ENCODE measurements around the gene TRIM16. TPM values are rescaled to one million over a fixed set of nuclear protein-coding genes. Genes with fewer than 3 reads are reported as not detected.
A peak's percentile ranks its signal among the peaks of the same experiment; 100 is the strongest.
"Not testable (repeated sequence)": the region's sequence is repeated elsewhere in the genome, so short reads cannot be mapped to it uniquely, and the experiment has no call there.

Gene TRIM16
- total and polyA plus RNA-seq, 2 of the 4 experiments (the other 2 are of a cell fraction): 22.3 to 52.5 TPM

DNA sequence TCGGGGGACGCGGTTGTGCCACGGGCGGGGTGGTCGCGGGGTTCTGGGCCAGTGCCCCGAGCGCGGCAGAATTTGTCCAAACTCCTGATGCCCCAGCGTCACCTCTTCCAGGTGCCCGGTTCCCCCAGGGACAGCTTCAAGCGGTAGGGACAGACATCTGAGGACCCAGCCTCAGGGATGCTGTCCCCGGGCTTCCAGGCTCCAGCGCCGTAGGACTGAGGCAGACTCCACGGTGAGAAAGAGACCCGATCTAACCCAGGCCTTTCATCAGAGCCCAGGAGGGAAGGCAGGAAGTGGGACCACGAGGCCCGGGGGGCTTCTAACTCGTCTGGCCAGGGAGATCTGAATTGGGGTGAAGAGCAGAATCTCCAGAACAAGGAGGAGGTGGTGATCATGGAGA is 15.8 kb upstream of the TRIM16 start:
- H2BK15ac ChIP-seq (ENCODE audit: low read depth, low read length); H3K79me1 ChIP-seq (ENCODE audit: low read depth in 1 of 2, low read length in 2 of 2); H2AFZ ChIP-seq (replicated peaks; ENCODE audit: low read length, poor library complexity); in situ Hi-C loops (cut with MboI; ENCODE audit: low sequenced_read_pairs); intact Hi-C loops (cut with micrococcal nuclease); H4K91ac ChIP-seq (ENCODE audit: insufficient read depth, low read depth, low read length); H2BK120ac ChIP-seq (ENCODE audit: low read depth, low read length); H3K9me3 ChIP-seq (ENCODE audit: control insufficient read depth, insufficient read depth, low read length); CTCF ChIA-PET; H3K4me1 ChIP-seq (ENCODE audit: control insufficient read depth, insufficient read depth, low read length); H3K56ac ChIP-seq (ENCODE audit: extremely low read depth, insufficient read depth, low read length); H3K27me3 ChIP-seq (ENCODE audit: control insufficient read depth, insufficient read depth, low read length); DNase-seq; H3K14ac ChIP-seq (replicated peaks; ENCODE audit: low read depth, low read length); H2BK20ac ChIP-seq (ENCODE audit: low read depth, low read length); H3K9me1 ChIP-seq (ENCODE audit: insufficient read depth, low read length); H2AK5ac ChIP-seq (ENCODE audit: low read depth, low read length); H3K23ac ChIP-seq (ENCODE audit: low read depth, low read length); dilution Hi-C loops (cut with HindIII; ENCODE audit: low sequenced_read_pairs, unreplicated experiment); H4K5ac ChIP-seq (ENCODE audit: low read depth, low read length); POLR2A ChIA-PET (ENCODE audit: unreplicated experiment); H3K18ac ChIP-seq (ENCODE audit: low read depth, low read length); H3K4me2 ChIP-seq (ENCODE audit: low read depth, low read length); H2AK9ac ChIP-seq (replicated peaks; ENCODE audit: low read depth, low read length, poor library complexity); H4K20me1 ChIP-seq (ENCODE audit: insufficient read depth, low read length): not testable (repeated sequence)
- peak; percentile 56 for ATAC-seq (ENCODE audit: low read depth)
- H3K36me3 ChIP-seq (ENCODE audit: control insufficient read depth, insufficient read depth, low read length): peaks cover 15% of the 10 kb centered on the region; the same call in 1 of the 2 replicates
- peak overlapping the region; percentile 53 for H3K27ac ChIP-seq (ENCODE audit: insufficient read depth, low read length)
- TSS peak; percentile 83 for BruUV-seq (replicated peaks)
- H3K9ac ChIP-seq (ENCODE audit: low read depth, low read length): peak overlapping the region; percentile 55
- peak overlapping the region in 1 of 2 experiments; percentile 53; a peak in 1 of 4 replicates for H4K8ac ChIP-seq (ENCODE audit: low read depth in 2 of 2, low read length in 2 of 2)
- 0 out of 2 replicates have a peak overlapping the region, but pooled peaks have one; percentile 40 for H3K4ac ChIP-seq (ENCODE audit: low read depth, low read length)
- H3K4me3 ChIP-seq (ENCODE audit: insufficient read depth, low read depth, low read length): peak overlapping the region; percentile 45
- no CpG with 5 or more reads among the region's 21 CpGs for WGBS, 2 experiments (ENCODE audit: extremely low coverage in 2 of 2, insufficient read length in 1 of 2)
- peak overlapping the region; percentile 49 for H2BK5ac ChIP-seq (ENCODE audit: low read depth, low read length, poor library complexity, severe bottlenecking)

Data from IMR-90 (cell line).